Measurements from ENCODE around the gene RARG. TPM values are rescaled to one million over a fixed set of nuclear protein-coding genes. Genes with fewer than 3 reads are reported as not detected.
"Not testable (repeated sequence)": the region's sequence is repeated elsewhere in the genome, so short reads cannot be mapped to it uniquely, and the experiment has no call there.

RARG gene
- total RNA-seq, 1 experiment from 2014 or later = 25.0 TPM

DNA sequence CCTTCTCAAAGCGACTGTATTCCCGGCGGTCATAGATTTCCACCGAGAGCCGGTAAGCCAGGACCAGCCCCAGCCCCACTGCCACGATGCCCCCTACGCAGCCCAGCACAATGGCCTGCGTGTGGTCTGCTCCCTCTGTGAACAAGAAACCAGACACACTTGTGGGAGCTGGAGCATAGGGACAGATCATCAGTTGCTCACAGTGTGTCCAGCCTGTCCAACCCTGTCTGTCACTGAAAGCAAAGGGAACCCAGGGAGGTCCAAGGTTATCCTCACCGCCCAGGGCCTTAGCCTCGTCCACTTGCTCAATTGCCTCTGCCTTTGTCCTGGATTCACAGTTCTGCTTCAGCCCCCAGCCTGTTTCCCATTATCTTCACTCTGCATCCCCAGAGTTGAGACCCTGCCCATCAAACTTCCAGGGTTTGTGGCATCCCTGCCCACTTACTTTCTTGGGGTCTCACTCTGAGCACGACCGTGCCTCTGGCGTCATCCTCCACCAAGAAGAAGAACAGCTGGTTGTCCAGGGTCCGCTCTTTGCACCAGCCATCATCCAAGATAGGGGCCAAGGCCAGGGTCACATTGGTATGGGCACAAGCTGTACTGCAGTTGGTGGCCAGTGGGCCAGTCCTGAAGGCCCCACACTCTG is 40.0 kb downstream of the RARG start:
- DNase-seq (ENCODE audit: low spot score) = no peak

DNA sequence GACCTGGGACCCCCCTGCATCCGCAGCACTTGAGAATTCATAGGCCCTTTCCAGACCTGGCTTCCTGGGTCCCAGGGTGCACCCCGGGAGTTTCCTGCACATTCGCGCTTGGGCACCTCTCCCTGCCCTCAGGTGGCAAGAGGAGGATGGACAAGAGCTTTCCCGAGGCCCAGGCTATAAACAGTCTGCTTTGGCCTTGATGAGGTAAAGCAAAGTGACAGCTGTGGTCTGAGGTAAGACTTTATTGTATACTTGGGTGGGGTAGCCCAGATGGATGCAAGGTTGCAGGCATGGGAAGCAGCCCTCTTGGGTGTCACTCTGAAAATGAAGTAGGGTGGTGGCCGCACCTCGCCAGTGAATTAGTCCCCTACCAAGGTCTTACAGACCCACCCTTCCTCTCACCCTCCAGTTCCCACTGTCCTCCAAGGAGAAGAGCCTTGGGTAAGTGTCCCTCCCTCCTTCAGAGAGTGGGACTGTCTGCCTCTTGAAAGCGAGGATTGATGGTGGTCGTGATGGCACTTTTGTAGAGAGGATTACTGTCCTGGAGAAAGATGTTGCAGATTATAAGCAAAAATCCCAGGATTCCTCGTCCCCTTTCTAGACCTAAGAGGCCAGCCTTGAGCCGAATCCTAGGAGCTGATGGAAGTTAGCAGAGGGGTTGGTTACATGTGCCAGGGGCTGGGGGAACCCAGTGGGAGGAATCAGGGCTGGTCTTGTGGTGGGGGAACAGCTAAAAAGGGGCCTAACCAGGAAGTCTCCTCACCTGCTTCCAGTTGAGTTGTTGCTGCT is 40.7 kb downstream of the RARG start:
- no peak for DNase-seq (ENCODE audit: low spot score)

- peak; percentile 35 for DNase-seq (ENCODE audit: low spot score)
These were observed 41.8 kb downstream of the RARG start for GRCh38 chr12:53190108-53190729.

DNA sequence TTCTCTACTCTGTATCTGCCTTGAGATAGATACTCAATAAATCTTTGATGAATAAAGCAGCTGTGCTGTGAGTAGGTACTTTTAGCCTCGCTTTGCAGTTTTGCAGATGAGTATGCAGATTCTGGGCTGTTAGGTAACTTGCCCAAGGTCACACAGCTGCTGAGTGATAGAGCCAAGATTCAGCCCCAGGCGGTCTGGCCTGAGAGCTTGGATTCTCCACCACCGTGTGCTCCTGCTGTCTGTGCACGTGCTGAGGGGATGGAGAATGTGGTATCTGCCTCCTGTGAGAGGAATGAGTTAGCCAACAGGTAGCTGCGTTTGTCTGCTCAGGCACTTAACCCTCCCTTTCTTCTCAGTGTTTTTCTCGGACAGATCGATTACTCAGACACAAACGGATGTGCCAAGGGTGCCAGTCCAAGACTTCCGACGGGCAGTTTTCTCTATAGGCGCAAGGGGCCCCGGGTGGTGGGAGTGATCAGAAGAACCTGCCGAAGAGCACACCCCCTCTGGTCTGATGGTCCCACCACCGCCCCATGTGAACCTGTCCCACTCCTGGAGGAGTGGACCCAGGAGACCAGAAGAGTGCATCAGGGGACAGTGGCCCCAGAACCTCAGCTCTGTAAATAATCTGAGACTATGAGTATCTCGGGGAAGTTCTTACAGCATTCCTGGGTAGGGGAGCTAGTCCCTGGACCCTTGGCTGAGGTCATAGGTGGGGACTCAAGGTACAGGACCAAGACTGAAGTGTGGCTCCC is 44.7 kb downstream of the RARG start:
- DNase-seq (ENCODE audit: low spot score) = no peak

- no peak for DNase-seq (ENCODE audit: low spot score)
These were observed 45.3 kb downstream of the RARG start for GRCh38 chr12:53186745-53187144.

DNA sequence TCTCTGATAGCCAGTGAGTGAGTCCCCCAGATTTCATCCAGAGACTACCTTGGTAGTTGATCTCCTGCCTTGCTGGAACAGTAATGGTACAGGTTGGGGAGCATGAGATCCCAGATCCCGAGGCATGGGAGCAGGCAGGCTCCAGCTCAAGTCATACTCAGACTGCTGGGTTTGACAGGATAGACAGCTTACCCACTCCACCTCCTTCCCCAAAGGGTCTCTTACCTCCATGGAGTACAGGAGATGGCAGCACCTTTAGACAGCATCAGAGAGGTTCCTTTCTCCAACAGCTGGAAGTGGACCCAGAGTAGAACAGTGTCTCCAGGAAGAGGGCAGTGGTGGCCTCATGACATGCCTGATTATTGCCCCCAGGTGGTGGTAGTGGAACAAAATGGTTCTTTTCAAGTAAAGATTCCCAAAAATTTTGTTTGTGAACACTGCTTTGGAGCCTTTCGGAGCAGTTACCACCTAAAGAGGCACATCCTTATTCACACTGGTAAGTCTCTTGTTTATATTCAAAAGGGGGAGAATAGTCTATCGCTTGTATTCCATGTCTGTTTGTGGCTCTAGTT is 46.3 kb downstream of the RARG start:
- DNase-seq (ENCODE audit: low spot score) = no peak

GRCh38 chr12:53184828-53185227 is 47.2 kb downstream of the RARG start:
- DNase-seq (ENCODE audit: low spot score) = no peak

DNA sequence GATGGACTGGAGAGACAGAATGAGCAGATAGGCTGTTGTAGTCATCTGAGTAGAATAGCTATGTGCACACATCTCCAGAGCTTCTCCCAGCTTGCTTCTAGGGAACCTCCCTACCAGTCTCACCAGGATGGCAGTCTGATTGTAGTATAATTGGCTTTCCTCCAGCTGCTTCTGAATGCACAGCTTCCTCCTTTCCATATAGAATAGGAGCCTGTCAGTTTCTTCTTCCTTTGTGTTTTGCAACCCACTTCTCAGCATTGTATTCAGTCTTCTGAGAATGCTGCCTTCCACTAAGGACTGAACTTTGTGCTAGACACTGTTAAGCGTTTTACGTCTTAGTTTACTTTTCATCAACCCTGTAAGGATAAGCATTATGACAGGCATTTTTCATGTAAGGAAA is 49.1 kb downstream of the RARG start:
- no peak for DNase-seq (ENCODE audit: low spot score)

DNA sequence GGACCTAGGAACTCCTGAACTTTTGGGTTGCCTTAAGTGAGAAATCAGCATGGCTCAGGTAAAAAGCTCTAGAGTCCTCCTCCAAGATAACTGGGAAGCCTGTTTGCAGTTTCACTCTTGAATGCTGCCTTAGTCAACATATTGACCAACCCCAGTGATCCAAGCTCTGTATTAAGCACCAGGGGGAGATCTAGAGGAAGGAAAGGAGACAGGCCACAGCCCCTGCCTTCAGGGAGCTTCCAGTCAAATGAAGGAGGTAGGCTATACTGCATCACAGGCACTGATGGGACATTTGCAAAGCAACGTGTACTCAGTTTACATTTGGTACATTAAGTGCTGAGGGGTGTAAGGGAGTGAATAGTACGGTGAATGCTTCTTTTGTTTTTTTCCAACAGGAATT is 50.1 kb downstream of the RARG start:
- DNase-seq (ENCODE audit: low spot score) = no peak

GRCh38 chr12:53180931-53181645 is 50.9 kb downstream of the RARG start:
- DNase-seq (ENCODE audit: low spot score) = peak; percentile 57

GRCh38 chr12:53180220-53180930 is 51.6 kb downstream of the RARG start, which contains the start of the genes CSAD and ZNF740:
Gene CSAD (minus strand): TSS chr12:53180925. CDS start chr12:53173470, 7,455 bp downstream.
Gene ZNF740 (plus strand): TSS chr12:53180722. CDS start chr12:53181984, 1,262 bp downstream.
- peak; percentile 92 for DNase-seq (ENCODE audit: low spot score)

DNA sequence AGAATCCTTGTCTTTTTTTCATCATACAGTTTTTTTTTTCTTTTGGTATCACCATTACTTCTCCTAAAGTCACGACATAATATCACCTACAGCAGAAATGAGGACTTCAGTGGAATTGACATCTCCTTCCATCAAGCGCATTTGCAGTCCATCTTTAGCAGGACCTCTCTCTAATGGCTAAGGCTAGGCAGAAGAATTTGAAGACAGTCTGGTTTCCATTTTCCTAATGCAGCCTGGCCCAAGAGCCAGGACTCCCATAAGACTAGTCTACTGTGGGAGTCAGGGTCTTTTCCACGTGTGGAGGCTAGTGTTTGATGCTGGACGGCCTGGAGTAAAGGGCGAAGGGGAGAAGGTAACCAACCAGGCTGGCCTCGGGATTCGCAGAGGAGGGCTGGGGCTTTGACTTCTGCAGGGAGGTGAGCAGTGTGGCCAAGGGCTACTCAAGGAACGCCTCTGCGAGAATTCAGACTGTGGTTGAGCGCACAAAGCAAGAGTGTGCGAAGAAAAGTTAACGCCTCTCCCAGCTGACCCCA is 52.3 kb downstream of the RARG start:
- DNase-seq (ENCODE audit: low spot score) = no peak

DNA sequence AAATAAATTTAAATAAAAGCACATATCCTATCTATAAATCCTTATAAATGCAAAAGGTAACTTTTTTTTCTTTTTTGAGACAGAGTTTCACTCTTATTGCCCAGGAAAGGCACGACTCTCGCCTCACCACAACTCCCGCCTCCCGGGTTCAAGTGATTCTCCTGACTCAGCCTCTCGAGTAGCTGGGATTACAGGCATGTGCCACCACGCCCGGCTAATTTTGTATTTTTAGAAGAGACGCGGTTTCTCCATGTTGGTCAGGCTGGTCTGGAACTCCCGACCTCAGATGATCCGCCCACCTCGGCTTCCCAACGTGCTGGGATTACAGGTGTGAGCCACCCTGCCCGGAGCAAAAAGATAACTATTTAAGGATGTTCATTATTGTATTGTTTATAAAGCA is 53.2 kb downstream of the RARG start:
- not testable (repeated sequence) for DNase-seq (ENCODE audit: low spot score)

DNA sequence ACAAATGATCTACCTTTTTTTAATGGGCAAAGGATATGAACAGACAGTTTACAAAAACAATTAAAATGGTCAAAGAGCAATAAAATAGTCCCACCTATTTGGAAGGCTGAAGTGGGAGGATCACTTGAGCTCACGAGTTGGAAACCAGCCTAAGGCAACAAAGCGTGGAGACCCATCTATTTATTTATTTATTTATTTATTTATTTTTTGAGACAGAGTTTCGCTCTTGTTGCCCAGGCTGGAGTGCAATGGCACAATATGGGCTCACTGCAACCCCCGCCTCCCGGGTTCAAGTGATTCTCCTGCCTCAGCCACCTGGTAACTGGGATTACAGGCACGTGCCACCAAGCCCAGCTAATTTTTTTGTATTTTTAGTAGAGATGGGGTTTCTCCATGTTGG is 54.6 kb downstream of the RARG start:
- DNase-seq (ENCODE audit: low spot score) = not testable (repeated sequence)

- DNase-seq (ENCODE audit: low spot score) = no peak
These were observed 55.3 kb downstream of the RARG start for GRCh38 chr12:53176750-53177149.

DNA sequence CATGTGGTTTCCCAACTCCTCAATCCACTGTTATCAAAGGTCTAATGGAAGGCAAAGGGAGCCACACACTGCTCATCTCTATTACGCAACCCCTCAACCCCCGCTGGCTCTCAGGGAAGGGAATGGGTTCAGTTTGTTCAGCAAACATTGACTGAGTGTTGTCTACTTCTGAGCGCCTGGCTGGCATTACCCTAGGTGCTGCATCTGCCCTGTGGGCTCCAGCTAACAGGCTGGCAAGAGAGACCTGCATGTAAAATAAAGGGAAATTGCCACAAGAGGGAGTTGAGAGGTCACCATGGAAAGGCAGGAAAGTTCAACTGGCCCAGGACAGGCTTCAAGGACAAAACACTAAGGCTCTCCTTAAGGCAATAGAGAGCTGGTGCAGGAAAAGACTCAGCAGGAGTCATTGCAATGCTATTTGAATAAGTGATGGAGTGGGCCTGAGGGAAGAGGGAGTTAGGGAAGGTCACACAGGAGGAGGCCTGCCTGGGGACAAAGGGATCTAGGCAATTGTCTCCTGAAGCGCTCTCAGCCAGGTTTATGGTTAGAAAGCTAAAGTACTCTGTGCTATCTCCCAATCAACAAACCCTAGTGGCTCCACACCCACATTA is 57.0 kb downstream of the RARG start:
- DNase-seq (ENCODE audit: low spot score) = peak; percentile 36

GRCh38 chr12:53173085-53173715 is 58.8 kb downstream of the RARG start:
- peak; percentile 29 for DNase-seq (ENCODE audit: low spot score)

GRCh38 chr12:53172352-53172751 is 59.7 kb downstream of the RARG start:
- DNase-seq (ENCODE audit: low spot score) = peak; percentile 31

DNA sequence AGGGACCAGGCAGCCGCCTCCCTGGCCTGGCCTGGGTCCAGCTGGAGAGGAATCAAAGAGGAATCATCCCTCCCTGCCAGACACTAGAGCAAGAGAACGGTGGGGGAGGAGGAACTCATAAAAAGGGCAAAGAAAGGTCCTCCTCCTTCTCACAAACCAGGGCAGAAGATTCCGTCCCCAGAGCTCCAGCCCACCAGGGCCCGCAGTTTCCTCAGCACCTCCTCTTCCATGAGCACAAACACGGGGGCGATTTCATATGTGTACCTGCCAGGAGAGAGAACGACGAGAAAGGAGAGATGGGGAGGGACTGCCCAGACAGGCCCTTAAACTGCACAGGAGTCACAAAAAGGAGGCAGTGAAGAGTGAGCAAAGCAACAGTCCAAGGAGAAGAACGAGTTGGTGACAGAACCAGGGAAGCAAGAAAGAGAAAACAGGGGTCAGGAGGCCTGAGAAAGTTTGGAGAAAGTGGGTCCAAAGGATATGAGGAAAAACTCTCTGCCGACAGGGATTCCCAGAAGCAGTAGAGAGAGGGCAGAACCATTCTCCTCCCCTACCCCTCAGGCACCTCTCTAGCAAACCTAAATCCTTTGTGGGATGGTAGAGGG is 60.2 kb downstream of the RARG start:
- no peak for DNase-seq (ENCODE audit: low spot score)
